Coronary artery (tissue), 2 donors: ENCODE measurements around the gene BLCAP.
"Not testable (repeated sequence)": the region's sequence is repeated elsewhere in the genome, so short reads cannot be mapped to it uniquely, and the experiment has no call there.

Experiments
- DNase-seq: peaks from one replicate; pipeline ENCODE4 v3.0.0-alpha.2; 2017; ENCODE audit warnings: low spot score
- H3K27ac ChIP-seq, 2 donors: fragments of 200-600 bp; sonication (generic); one replicate each; pipeline ENCODE4 v1.5.1; 2016 to 2019
- H3K4me3 ChIP-seq: fragments of 200-600 bp; sonication (generic); 2 replicates; pipeline ENCODE4 v1.5.1; 2016; ENCODE audit warnings: mild to moderate bottlenecking, moderate library complexity
- CTCF ChIP-seq: fragments of 200-600 bp; sonication (generic); IDR thresholded peaks from one replicate; pipeline ENCODE4 v1.5.1; 2019; ENCODE audit warnings: antibody characterized with exemption

BLCAP gene

GRCh38 chr20:37527638-37528445, at the start of gene BLCAP:
BLCAP (minus strand) TSS chr20:37527876; CDS start chr20:37519174, 8,702 bp downstream.
- TF ChIP-seq CTCF, result no peak
- H3K27ac ChIP-seq, result peak within 1 kb of the TSS; percentile 76 to 93
- peak; percentile 93 for DNase-seq

GRCh38 chr20:37577436-37577835, 49.8 kb upstream of the BLCAP start:
- not testable (repeated sequence) for H3K27ac ChIP-seq

More at GRCh38 chr20:37527638-37528445, at the start of gene BLCAP:
- H3K4me3 ChIP-seq, result peak within 1 kb of the TSS; percentile 90

DNA sequence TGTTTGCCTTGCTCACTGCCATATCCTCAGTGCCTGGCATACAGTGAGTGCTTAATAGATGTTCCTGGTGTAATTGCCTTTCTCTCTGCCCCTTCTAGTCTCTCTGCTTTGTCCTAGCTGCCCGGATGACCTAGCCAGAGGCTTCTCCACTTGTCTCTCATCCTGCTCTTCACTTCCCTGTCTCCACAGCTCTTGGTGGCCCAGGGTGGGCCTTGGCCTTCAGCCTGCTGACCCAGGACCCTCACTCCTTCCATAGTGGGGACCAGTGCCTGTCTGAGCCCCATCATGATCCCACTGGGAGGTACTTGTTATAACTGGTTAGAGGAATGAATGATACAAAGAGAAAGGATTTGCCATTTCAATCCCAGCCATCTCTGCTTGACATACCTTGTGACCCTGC, 49.2 kb upstream of the BLCAP start:
- TF ChIP-seq CTCF, result no peak
- H3K4me3 ChIP-seq, result no peak overlapping the region
- no peak overlapping the region for H3K27ac ChIP-seq
- peak; percentile 26 for DNase-seq

More at GRCh38 chr20:37577436-37577835, 49.8 kb upstream of the BLCAP start:
- DNase-seq, H3K4me3 ChIP-seq: not testable (repeated sequence)

- DNase-seq, result peak; percentile 47
- no peak overlapping the region for H3K4me3 ChIP-seq
- H3K27ac ChIP-seq, result no peak overlapping the region
- TF ChIP-seq CTCF, result no peak
Measured at GRCh38 chr20:37575884-37576283, 48.2 kb upstream of the BLCAP start.

GRCh38 chr20:37574199-37574890, 46.7 kb upstream of the BLCAP start:
- Histone ChIP-seq H3K4me3 (no peak overlapping the region), H3K27ac (no peak overlapping the region)
- peak; percentile 63 for DNase-seq
- TF ChIP-seq CTCF, result no peak

DNA sequence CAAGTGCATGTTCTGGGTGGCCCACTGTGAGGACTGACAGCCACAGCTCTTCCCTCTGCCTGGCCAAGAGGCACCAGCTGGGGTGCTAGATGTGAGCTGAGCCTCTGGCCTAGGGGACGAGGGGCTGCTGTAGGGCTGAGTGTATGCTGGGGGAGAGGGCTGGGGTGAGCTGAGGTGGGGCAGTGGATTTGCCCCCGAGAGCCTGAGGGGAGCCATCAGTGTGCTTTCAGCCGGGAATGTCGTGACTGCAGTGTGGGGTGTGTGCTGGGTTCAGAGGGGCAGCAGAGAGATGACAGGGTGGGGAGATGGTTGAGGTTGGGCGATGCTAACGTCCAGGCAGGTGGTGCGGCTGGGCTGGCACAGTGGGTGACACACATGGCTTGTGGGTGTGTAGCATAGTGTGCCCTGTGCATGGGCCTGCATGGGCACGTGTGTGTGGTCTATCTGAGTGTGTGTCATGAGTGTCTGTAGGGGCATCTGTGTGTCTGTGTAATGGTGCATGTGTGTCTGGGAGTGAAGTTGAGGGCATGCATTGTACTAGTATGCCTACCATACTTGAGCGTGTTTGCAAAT, 46.0 kb upstream of the BLCAP start:
- peak; percentile 49 for DNase-seq
- Histone ChIP-seq H3K4me3 (no peak overlapping the region), H3K27ac (no peak overlapping the region)
- TF ChIP-seq CTCF, result no peak

GRCh38 chr20:37571033-37571432, 43.4 kb upstream of the BLCAP start:
- Histone ChIP-seq H3K4me3 (no peak overlapping the region), H3K27ac (no peak overlapping the region)
- DNase-seq, result peak; percentile 31
- TF ChIP-seq CTCF, result no peak
